Measurements from ENCODE around the gene CCDC88C. TPM values are rescaled to one million over a fixed set of nuclear protein-coding genes. Genes with fewer than 3 reads are reported as not detected.

Gene CCDC88C
- total RNA-seq, 1 donor from 2014 or later: 17.8 TPM

GRCh38 chr14:91352728-91353692 is 64.6 kb downstream of the CCDC88C start:
- Histone ChIP-seq H3K9ac (no peak overlapping the region), H2AFZ (replicated peaks) (no peak overlapping the region), H3F3A (ENCODE audit: low read depth) (peaks cover 29% of the 10 kb centered on the region), H3K36me3 (no peaks in the 10 kb centered on the region), H4K20me1 (ENCODE audit: low read depth) (peaks cover 59% of the 10 kb centered on the region), H3K9me3 (ENCODE audit: low read depth) (no peaks in the 10 kb centered on the region), H3K4me1 (peaks cover 45% of the 10 kb centered on the region), H3K4me2 (no peak overlapping the region), H3K79me2 (ENCODE audit: low read depth) (peaks cover 56% of the 10 kb centered on the region), H3K4me3 (no peak overlapping the region), H3K27ac (peak overlapping the region; percentile 44), H3K27me3 (no peaks in the 10 kb centered on the region)
- Mint-ChIP-seq H3K36me3 (peaks cover 12% of the 10 kb centered on the region), H3K27ac (peak overlapping the region; percentile 95), H3K9me3 (no peaks in the 10 kb centered on the region), H3K4me1 (peaks cover 80% of the 10 kb centered on the region), H3K27me3 (ENCODE audit: insufficient read depth, low read depth) (peaks cover 9% of the 10 kb centered on the region), H3K4me3 (peak overlapping the region; percentile 42)
- no peak for TF ChIP-seq EZH2 (IDR thresholded peaks at IDR 0.05)
- TF ChIP-seq EZH2phosphoT487 (IDR thresholded peaks at IDR 0.05): no peak
- no peak for TF ChIP-seq CTCF (IDR thresholded peaks at IDR 0.05)
- DNase-seq (ENCODE audit: low spot score): peak; percentile 53

DNA sequence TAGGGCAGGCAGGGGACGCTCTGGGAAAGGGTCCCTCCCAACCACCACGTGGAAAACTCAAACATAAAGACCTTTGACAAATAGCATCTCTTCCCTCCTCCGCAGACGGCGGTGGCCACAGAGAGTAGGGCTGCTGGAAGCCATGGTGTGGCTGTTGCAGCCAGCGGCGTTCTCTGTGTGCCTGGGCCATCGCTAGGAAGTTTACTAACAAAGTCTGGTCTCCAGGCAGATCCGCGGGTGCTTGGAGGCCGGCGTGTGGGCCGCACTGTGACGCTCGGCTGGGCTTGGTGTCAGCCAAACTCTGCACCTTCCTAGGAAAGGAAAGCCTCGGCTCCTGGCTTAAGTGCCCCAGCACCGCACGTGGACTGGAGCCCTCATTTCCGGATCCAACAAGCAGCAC is 65.6 kb downstream of the CCDC88C start:
- Mint-ChIP-seq H3K36me3 (peaks cover 12% of the 10 kb centered on the region), H3K9me3 (no peaks in the 10 kb centered on the region), H3K4me3 (no peak overlapping the region), H3K4me1 (peaks cover 77% of the 10 kb centered on the region), H3K27me3 (ENCODE audit: insufficient read depth, low read depth) (peaks cover 7% of the 10 kb centered on the region), H3K27ac (peak overlapping the region; percentile 95)
- Histone ChIP-seq H3F3A (ENCODE audit: low read depth) (peaks cover 31% of the 10 kb centered on the region), H3K27me3 (no peaks in the 10 kb centered on the region), H3K4me3 (no peak overlapping the region), H3K9ac (peak overlapping the region; percentile 9), H3K27ac (peak overlapping the region; percentile 44), H3K4me1 (peaks cover 45% of the 10 kb centered on the region), H3K36me3 (no peaks in the 10 kb centered on the region), H3K79me2 (ENCODE audit: low read depth) (peaks cover 63% of the 10 kb centered on the region), H2AFZ (replicated peaks) (no peak overlapping the region), H4K20me1 (ENCODE audit: low read depth) (peaks cover 56% of the 10 kb centered on the region), H3K9me3 (ENCODE audit: low read depth) (no peaks in the 10 kb centered on the region), H3K4me2 (peak overlapping the region; percentile 11)
- DNase-seq (ENCODE audit: low spot score): peak; percentile 49
- TF ChIP-seq EZH2 (IDR thresholded peaks at IDR 0.05) (no peak), CTCF (IDR thresholded peaks at IDR 0.05) (no peak), EZH2phosphoT487 (IDR thresholded peaks at IDR 0.05) (no peak)

DNA sequence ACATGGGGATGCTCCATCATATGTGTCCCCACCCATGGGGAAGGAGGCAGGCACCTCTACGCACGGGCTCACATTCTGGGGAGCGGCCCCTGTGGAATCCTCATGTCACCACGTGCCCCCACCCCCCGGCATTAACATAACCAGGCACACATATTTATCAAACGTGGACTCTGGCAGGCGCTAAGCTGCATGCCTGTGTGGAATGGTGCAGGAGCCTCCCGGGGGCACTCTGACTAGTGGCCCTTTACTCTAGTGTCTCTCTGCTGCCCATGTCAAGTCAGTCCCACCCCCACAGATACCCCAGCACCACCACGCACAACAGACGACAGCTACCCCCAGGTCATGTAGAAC is 66.1 kb downstream of the CCDC88C start:
- Histone ChIP-seq H3K9ac (no peak overlapping the region), H3K27ac (peak overlapping the region; percentile 44), H3K36me3 (no peaks in the 10 kb centered on the region), H2AFZ (replicated peaks) (no peak overlapping the region), H4K20me1 (ENCODE audit: low read depth) (peaks cover 56% of the 10 kb centered on the region), H3F3A (ENCODE audit: low read depth) (peaks cover 32% of the 10 kb centered on the region), H3K4me1 (peaks cover 45% of the 10 kb centered on the region), H3K27me3 (no peaks in the 10 kb centered on the region), H3K4me2 (no peak overlapping the region), H3K79me2 (ENCODE audit: low read depth) (peaks cover 69% of the 10 kb centered on the region), H3K4me3 (no peak overlapping the region), H3K9me3 (ENCODE audit: low read depth) (no peaks in the 10 kb centered on the region)
- Mint-ChIP-seq H3K9me3 (no peaks in the 10 kb centered on the region), H3K4me3 (no peak overlapping the region), H3K36me3 (peaks cover 12% of the 10 kb centered on the region), H3K4me1 (peaks cover 78% of the 10 kb centered on the region), H3K27ac (peak overlapping the region; percentile 62), H3K27me3 (ENCODE audit: insufficient read depth, low read depth) (peaks cover 7% of the 10 kb centered on the region)
- no peak for DNase-seq (ENCODE audit: low spot score)
- TF ChIP-seq EZH2 (IDR thresholded peaks at IDR 0.05): no peak
- no peak for TF ChIP-seq CTCF (IDR thresholded peaks at IDR 0.05)
- no peak for TF ChIP-seq EZH2phosphoT487 (IDR thresholded peaks at IDR 0.05)
